Activated T-cell treated with anti-CD3 and anti-CD28 coated beads, Interleukin-2, amount 50 U/mL, for 72 hours (primary cell): ENCODE data around the gene TRDN. TPM values are rescaled to one million over a fixed set of nuclear protein-coding genes. Genes with fewer than 3 reads are reported as not detected.
"Not testable (repeated sequence)": the region's sequence is repeated elsewhere in the genome, so short reads cannot be mapped to it uniquely, and the experiment has no call there.

ENCODE experiments used
- ATAC-seq, 2 donors: fragments of 150-1000 bp; cut with Tn5 transposase; replicated peaks in 1 of 2; 2 replicates each; pipeline ENCODE4 v1.10.0; 2021; ENCODE audit warnings: moderate library complexity in 2 of 2, mild to moderate bottlenecking in 1 of 2
- DNase-seq, 2 donors: peaks; one replicate each; pipeline ENCODE4 v3.0.0; 2021 to 2022; ENCODE audit warnings: mixed read lengths in 1 of 2
- H3K27ac Mint-ChIP-seq: one replicate; pipeline ENCODE4 v1.8.0; 2022; ENCODE audit warnings: mild to moderate bottlenecking, moderate library complexity, mixed read lengths
- H3K27me3 Mint-ChIP-seq: one replicate; pipeline ENCODE4 v1.8.0; 2022; ENCODE audit warnings: low read depth, mixed read lengths
- H3K36me3 Mint-ChIP-seq, 2 donors: one replicate each; pipeline ENCODE4 v1.8.0; 2022; ENCODE audit warnings: mixed read lengths in 2 of 2, mild to moderate bottlenecking in 1 of 2; ENCODE audit not compliant: insufficient read depth in 2 of 2
- H3K4me1 Mint-ChIP-seq: one replicate; pipeline ENCODE4 v1.8.0; 2022; ENCODE audit warnings: low read depth, mixed read lengths
- H3K4me3 Mint-ChIP-seq, 2 donors: one replicate each; pipeline ENCODE4 v1.8.0; 2022; ENCODE audit warnings: mild to moderate bottlenecking in 2 of 2, mixed read lengths in 2 of 2, moderate library complexity in 2 of 2
- H3K9me3 Mint-ChIP-seq, 2 donors: one replicate each; pipeline ENCODE4 v1.8.0; 2022; ENCODE audit warnings: mixed read lengths in 2 of 2
- total RNA-seq, 2 donors: library from RNA; stranded (reverse); gene quantifications; one replicate each; pipeline ENCODE4 v1.2.3, GENCODE V29; 2022

The TRDN gene
- total RNA-seq, 2 donors from 2014 or later = not detected

DNA sequence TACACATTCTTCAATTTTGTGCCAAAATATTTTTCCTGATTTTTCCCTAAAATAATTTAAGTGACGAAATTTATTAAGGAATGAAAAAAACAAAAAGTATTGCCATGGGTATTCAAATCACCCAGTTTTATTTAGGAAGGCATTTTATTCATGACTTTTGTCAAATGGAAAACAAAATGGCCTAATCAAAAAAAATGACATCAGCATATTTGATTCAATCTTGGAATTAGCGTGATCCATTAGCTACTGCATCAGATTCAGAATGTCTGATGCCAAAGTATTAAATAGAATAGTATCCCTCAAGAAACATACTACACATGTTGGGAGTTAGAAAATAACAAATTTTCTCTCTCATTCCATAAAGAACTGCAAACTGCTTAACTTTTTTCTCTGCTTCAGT lies 129.2 kb downstream of the TRDN start:
- Mint-ChIP-seq H3K9me3 (peaks cover 0 to 2% of the 10 kb centered on the region in 2 donors), H3K36me3 (no peaks in the 10 kb centered on the region), H3K27ac (no peak overlapping the region), H3K27me3 (no peaks in the 10 kb centered on the region), H3K4me1 (no peaks in the 10 kb centered on the region), H3K4me3 (no peak overlapping the region)
- no peak for DNase-seq
- no peak for ATAC-seq

DNA sequence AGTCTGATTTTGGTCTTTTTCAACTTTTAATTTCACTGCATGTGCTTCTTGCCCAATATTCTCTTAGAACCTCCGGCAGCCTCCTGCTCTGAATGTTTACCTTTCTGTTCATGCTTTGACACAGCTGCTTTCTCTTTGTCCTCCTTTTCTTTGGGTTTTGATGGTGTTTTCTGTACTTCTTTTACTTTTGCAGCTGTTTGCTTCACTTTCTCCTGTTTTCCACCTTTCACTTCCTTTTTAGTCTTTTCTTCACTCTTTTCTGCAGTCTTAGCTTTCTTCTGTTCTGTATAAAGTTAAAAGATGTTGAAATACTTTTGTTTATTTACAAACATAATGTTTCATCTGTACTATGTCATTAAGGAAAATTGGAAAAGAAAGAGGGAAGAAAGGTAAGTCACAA lies 133.1 kb downstream of the TRDN start:
- Mint-ChIP-seq H3K36me3 (no peaks in the 10 kb centered on the region), H3K9me3 (peaks cover 0 to 2% of the 10 kb centered on the region in 2 donors), H3K4me3 (no peak overlapping the region), H3K27ac (no peak overlapping the region), H3K27me3 (no peaks in the 10 kb centered on the region), H3K4me1 (no peaks in the 10 kb centered on the region)
- no peak for DNase-seq
- no peak for ATAC-seq

DNA sequence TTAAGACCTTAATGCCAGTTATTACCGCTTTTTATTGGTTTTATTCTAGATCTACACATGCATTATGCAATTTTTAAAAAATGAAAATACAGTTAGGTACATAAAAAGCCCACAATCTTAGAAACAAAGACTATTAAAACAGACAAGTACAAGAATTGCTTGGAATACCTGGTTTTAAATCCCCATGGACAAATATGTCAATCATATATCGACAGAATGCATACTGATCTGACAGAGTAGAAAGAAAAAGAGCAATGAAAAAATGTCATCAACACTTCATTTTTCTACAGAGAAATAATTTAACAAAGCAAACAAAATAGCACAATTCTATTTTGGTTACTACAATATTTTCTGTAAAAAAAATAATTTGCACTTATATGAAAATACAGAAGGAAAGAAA lies 139.7 kb downstream of the TRDN start:
- Mint-ChIP-seq H3K4me3 (no peak overlapping the region), H3K36me3 (no peaks in the 10 kb centered on the region)

DNA sequence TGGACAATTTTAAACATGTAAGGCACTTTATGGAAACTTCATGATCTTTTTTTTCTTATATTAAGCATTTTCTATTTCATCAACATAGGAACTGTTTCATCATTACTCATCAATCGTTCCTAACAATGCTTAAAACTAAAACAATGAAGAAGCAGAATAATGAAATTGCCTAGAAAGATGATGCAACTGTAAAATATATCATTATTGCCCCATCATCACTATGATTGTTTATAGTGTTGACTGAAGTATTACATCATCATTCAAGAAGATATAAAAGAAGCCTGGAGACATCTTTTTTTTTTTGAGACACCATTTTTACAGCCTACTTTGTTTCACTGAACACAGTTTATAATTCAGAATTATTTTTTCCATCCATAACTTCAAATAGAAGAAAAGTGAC lies 147.2 kb downstream of the TRDN start:
- DNase-seq (no peak), ATAC-seq (no peak)
- H3K4me1 Mint-ChIP-seq = no peaks in the 10 kb centered on the region
- no peak overlapping the region for H3K4me3 Mint-ChIP-seq
- H3K27me3 Mint-ChIP-seq = no peaks in the 10 kb centered on the region
- no peaks in the 10 kb centered on the region for H3K36me3 Mint-ChIP-seq
- peaks cover 0 to 5% of the 10 kb centered on the region in 2 donors for H3K9me3 Mint-ChIP-seq
- no peak overlapping the region for H3K27ac Mint-ChIP-seq

More for the DNA sequence above, 139.7 kb downstream of the TRDN start:
- Mint-ChIP-seq H3K27ac (no peak overlapping the region), H3K27me3 (no peaks in the 10 kb centered on the region), H3K9me3 (no peaks in the 10 kb centered on the region), H3K4me1 (no peaks in the 10 kb centered on the region)
- no peak for ATAC-seq
- no peak for DNase-seq

DNA sequence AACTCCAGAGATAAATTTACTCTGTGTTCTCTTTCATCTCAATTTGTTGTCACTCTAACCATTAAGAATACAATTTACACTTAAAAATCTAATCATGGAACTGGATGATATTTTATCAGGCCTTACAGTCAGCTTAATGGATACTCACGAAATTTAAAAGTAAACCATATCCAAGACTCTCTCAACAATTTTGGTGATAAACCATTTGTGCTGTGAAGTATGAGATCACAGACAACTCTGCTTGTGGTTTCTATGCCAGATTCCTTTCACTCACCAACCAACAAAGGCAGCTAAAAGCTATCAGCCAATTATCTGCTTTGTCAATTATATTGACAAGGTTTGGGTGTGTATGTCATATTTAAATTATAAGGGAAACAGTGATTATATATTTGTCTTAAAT lies 155.8 kb downstream of the TRDN start:
- Mint-ChIP-seq H3K27ac (no peak overlapping the region), H3K9me3 (no peaks in the 10 kb centered on the region), H3K4me3 (no peak overlapping the region), H3K27me3 (no peaks in the 10 kb centered on the region), H3K36me3 (no peaks in the 10 kb centered on the region), H3K4me1 (no peaks in the 10 kb centered on the region)
- ATAC-seq (no peak), DNase-seq (no peak)

DNA sequence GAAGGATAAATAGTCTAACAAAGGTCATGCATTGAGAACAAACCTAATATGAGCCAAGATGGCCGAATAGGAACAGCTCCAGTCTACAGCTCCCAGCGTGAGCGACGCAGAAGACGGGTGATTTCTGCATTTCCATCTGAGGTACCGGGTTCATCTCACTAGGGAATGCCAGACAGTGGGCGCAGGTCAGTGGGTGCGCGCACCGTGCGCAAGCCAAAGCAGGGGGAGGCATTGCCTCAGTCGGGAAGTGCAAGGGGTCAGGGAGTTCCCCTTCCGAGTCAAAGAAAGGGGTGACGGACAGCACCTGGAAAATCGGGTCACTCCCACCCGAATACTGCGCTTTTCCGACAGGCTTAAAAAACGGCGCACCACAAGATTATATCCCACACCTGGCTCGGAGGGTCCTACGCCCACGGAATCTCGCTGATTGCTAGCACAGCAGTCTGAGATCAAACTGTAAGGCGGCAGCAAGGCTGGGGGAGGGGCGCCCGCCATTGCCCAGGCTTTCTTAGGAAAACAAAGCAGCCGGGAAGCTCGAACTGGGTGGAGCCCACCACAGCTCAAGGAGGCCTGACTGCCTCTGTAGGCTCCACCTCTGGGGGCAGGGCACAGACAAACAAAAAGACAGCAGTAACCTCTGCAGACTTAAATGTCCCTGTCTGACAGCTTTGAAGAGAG lies 164.6 kb downstream of the TRDN start:
- H3K4me1 Mint-ChIP-seq, ATAC-seq, DNase-seq, H3K27ac Mint-ChIP-seq, H3K27me3 Mint-ChIP-seq, H3K4me3 Mint-ChIP-seq, H3K36me3 Mint-ChIP-seq, H3K9me3 Mint-ChIP-seq: not testable (repeated sequence)

DNA sequence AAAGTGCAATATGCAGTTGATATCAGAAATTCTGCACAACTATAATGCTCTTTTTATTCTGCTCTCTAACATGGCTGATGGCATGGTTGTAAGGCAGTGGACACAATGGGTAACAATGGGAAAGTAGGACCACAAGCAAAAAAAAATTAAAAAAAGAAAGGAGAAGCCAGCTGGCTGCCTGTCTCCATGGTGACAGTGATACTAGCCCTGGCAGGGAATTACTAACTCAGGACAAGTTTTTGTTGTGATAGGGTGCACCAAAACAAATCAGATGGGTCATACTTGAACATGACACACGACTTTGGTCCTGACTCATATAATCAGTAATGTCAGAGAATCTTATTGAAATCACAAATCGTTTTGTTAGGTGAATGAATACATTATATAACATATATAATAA lies 169.4 kb downstream of the TRDN start:
- DNase-seq (no peak), ATAC-seq (no peak)
- H3K4me3 Mint-ChIP-seq = no peak overlapping the region
- peaks cover 0 to 2% of the 10 kb centered on the region in 2 donors for H3K36me3 Mint-ChIP-seq
- H3K27me3 Mint-ChIP-seq = no peaks in the 10 kb centered on the region
- no peaks in the 10 kb centered on the region for H3K4me1 Mint-ChIP-seq
- H3K9me3 Mint-ChIP-seq = peaks cover 3 to 6% of the 10 kb centered on the region in 2 donors
- H3K27ac Mint-ChIP-seq = no peak overlapping the region

DNA sequence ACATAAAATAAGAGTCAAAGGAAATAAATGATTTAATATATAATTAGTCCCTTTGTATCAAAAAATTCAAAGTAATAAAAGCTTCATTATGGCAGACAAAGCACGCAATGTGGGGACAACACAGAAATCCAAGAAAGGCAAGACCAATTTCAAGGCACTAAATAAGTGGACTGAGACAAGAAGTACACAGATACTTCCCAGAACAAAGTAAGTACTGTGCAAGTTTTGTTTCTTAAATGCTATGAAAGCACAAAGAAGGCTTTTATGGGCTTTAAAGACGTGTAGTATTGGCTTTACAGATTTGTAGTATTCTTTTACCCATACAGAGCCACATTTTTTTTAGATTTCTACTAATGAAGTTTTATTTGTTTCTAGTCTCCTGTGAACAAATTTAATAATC lies 174.6 kb downstream of the TRDN start:
- no peak for DNase-seq
- Mint-ChIP-seq H3K36me3 (no peaks in the 10 kb centered on the region), H3K4me3 (no peak overlapping the region), H3K27me3 (no peaks in the 10 kb centered on the region), H3K9me3 (peaks cover 0 to 2% of the 10 kb centered on the region in 2 donors), H3K4me1 (no peaks in the 10 kb centered on the region), H3K27ac (no peak overlapping the region)
- no peak for ATAC-seq

DNA sequence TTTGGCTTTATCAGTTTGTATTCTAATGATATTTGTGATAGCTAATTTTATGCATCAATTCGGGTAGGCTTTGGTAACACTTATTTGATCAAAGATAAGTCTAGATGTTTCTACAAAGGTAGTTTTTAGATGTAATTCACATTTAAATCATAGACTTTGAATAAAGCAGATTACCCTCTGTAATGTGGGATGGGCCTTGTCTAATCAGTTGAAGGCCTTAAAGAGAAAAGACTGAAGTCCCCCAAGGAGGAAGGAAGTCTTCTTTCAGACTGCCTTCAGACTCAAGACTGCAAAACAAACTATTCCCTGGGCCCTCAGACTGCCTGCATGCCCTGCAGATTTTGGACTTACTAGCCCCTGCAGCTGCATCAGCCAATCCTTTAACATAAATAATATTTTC lies 178.5 kb downstream of the TRDN start:
- Mint-ChIP-seq H3K27ac (no peak overlapping the region), H3K4me3 (no peak overlapping the region), H3K4me1 (no peaks in the 10 kb centered on the region), H3K9me3 (peaks cover 0 to 2% of the 10 kb centered on the region in 2 donors), H3K27me3 (no peaks in the 10 kb centered on the region), H3K36me3 (no peaks in the 10 kb centered on the region)
- DNase-seq (no peak), ATAC-seq (no peak)

DNA sequence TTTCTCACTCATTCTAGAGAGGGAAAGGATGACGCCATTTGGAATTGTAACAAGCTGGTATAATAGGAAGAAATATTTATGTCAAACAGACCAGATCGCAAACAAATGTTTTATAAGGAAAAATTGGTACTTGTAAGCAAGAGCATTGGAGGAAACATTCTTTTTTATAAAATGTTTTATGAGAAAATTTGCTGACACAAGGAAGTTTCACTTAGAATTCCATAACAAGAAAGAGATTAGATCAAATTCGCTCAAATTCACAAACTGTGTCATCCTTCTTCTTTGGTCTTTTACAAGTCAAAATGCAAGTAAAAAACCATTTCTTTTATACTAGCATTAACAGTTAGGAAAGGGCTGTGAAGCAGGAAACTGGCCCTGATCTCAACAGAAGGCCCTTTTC lies 179.9 kb downstream of the TRDN start:
- H3K27ac Mint-ChIP-seq = no peak overlapping the region
- peaks cover 7 to 10% of the 10 kb centered on the region in 2 donors for H3K9me3 Mint-ChIP-seq
- no peaks in the 10 kb centered on the region for H3K27me3 Mint-ChIP-seq
- DNase-seq = no peak
- no peak for ATAC-seq
- no peaks in the 10 kb centered on the region for H3K4me1 Mint-ChIP-seq
- H3K36me3 Mint-ChIP-seq = no peaks in the 10 kb centered on the region
- H3K4me3 Mint-ChIP-seq = no peak overlapping the region

DNA sequence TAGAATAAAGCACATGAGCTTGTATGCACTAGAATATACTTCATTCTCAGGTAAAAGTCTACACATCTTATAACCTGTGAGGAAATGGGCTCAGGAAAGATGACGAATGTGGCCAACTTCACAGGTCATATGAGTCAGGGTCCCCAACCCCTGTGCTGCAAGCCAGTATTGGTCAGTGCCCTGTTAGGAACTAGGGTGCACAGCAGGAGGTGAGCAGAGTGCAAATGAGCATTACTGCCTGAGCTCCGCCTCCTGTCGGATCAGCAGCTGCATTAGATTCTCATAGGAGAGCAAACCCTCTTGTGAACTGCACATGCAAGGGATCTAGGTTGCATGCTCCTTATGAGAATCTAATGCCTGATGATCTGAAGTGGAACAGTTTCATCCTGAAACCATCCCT lies 182.3 kb downstream of the TRDN start:
- H3K9me3 Mint-ChIP-seq = peaks cover 10 to 14% of the 10 kb centered on the region in 2 donors
- no peaks in the 10 kb centered on the region for H3K27me3 Mint-ChIP-seq
- ATAC-seq (no peak), DNase-seq (no peak)
- H3K36me3 Mint-ChIP-seq = no peaks in the 10 kb centered on the region
- H3K4me3 Mint-ChIP-seq = no peak overlapping the region
- H3K27ac Mint-ChIP-seq = no peak overlapping the region
- no peaks in the 10 kb centered on the region for H3K4me1 Mint-ChIP-seq

DNA sequence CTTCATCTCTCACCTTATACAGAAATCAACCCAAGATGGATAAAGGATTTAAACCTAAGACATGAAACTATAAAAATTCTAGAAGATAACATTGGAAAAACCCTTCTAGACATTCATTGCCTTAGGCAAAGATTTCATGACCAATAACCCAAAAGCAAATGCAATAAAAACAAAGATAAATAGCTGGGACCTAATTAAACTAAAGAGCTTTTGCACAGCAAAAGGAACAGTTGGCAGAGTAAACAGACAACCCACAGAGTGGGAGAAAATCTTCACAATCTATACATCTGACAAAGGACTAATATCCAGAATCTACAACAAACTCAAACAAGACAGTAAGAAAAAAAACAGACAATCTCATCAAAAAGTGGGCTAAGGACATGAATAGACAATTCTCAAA lies 183.7 kb downstream of the TRDN start:
- not testable (repeated sequence) for H3K27ac Mint-ChIP-seq, H3K27me3 Mint-ChIP-seq, H3K4me3 Mint-ChIP-seq, ATAC-seq, H3K36me3 Mint-ChIP-seq, H3K4me1 Mint-ChIP-seq, DNase-seq
- H3K9me3 Mint-ChIP-seq = peaks cover 13 to 14% of the 10 kb centered on the region in 2 donors

DNA sequence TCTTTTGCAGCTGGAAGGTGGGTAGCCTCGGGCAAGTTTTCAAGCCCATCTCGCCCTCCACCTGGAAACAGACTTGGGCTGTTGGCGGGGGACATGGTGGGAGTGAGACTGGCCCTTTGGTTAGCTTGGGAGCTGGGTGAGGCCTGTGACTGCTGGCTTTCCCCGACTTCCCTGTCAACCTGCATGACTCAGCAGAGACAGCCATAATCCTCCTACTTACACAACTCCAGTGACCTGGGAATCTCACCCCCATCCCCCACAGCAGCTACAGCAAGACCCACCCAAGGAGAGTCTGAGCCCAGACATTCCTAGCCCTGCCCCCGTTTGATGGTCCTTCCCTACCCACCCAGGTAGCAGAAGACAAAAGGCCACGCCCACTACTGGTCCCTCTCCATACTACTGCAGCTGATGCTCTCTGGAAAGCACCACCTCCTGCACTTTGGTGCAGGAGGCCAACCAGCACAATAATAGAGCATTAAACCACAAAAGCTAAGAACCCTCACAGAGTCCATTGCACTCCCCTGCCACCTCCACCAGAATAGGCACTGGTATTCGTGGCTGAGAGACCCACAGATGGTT lies 188.4 kb downstream of the TRDN start:
- Mint-ChIP-seq H3K27ac (no peak overlapping the region), H3K27me3 (no peaks in the 10 kb centered on the region), H3K9me3 (peaks cover 13 to 14% of the 10 kb centered on the region in 2 donors), H3K36me3 (no peaks in the 10 kb centered on the region), H3K4me1 (no peaks in the 10 kb centered on the region), H3K4me3 (no peak overlapping the region)
- ATAC-seq = no peak
- DNase-seq = no peak
